ENCODE measurements around the gene ADAMTS12. TPM values are rescaled to one million over a fixed set of nuclear protein-coding genes. Genes with fewer than 3 reads are reported as not detected.
"Not testable (repeated sequence)": the region's sequence is repeated elsewhere in the genome, so short reads cannot be mapped to it uniquely, and the experiment has no call there.

The ADAMTS12 gene
- polyA plus RNA-seq, 1 of the 3 experiments (the other 2 are of a cell fraction) = 2.5 TPM

- Histone ChIP-seq H3K9me2 (no peaks in the 10 kb centered on the region), H3K27me3 (ENCODE audit: insufficient read depth) (no peaks in the 10 kb centered on the region), H3K4me2 (no peak overlapping the region), H3K79me2 (ENCODE audit: insufficient read depth) (no peaks in the 10 kb centered on the region), H3K36me3 (replicated peaks in 1 of 2; ENCODE audit: control insufficient read depth in 1 of 2, insufficient read depth in 2 of 2, low read length in 1 of 2) (no peaks in the 10 kb centered on the region), H3K9me3 (no peaks in the 10 kb centered on the region), H3F3A (replicated peaks; ENCODE audit: insufficient read depth) (no peaks in the 10 kb centered on the region), H3K27ac (ENCODE audit: low read depth in 2 of 2, low read length in 1 of 2) (no peak overlapping the region), H3K4me1 (ENCODE audit: control insufficient read depth in 1 of 2, insufficient read depth in 2 of 2, low read depth in 1 of 2, low read length in 1 of 2) (no peaks in the 10 kb centered on the region), H3K4me3 (ENCODE audit: low read depth in 2 of 2, low read length in 1 of 2) (no peak overlapping the region), H4K20me1 (ENCODE audit: insufficient read depth) (no peaks in the 10 kb centered on the region), H3K9ac (no peak overlapping the region), H2AFZ (ENCODE audit: low read depth) (no peak overlapping the region)
- POLR2A ChIA-PET = no interaction called here
- DNase-seq = no peak
- 47% methylated on average over 8 of the region's 8 CpGs for WGBS (ENCODE audit: low lambda C conversion rate)
- CTCF ChIA-PET = no interaction called here
- TF ChIP-seq RAD21 (IDR thresholded peaks at IDR 0.05; ENCODE audit: low read length) = no peak
- TF ChIP-seq POLR2AphosphoS5 (IDR thresholded peaks at IDR 0.05; ENCODE audit: low read depth, low read length) = no peak
- TF ChIP-seq SMC3 (IDR thresholded peaks at IDR 0.05; ENCODE audit: low read depth, low read length) = no peak
- TF ChIP-seq FOXM1 (IDR thresholded peaks at IDR 0.05; ENCODE audit: low read depth) = no peak
- no peak for TF ChIP-seq JUND (IDR thresholded peaks at IDR 0.05)
- no peak for TF ChIP-seq FOXJ3 (CRISPR knock-in tag; IDR thresholded peaks at IDR 0.05)
- TF ChIP-seq ZBTB33 (IDR thresholded peaks at IDR 0.05; ENCODE audit: borderline replicate concordance, low read depth) = no peak
- no peak for TF ChIP-seq YY1 (IDR thresholded peaks at IDR 0.05; ENCODE audit: low read depth)
Measured at GRCh38 chr5:33556330-33557328, 335.2 kb downstream of the ADAMTS12 start.

GRCh38 chr5:33549982-33550567, 341.7 kb downstream of the ADAMTS12 start:
- no peak overlapping the region for H2AFZ ChIP-seq (ENCODE audit: low read depth)
- no peak for TF ChIP-seq MXI1 (IDR thresholded peaks at IDR 0.05; ENCODE audit: low read depth, low read length)
- no peak for TF ChIP-seq CHD2 (IDR thresholded peaks at IDR 0.05; ENCODE audit: low read length, partially characterized antibody)
- TF ChIP-seq NFIC (IDR thresholded peaks at IDR 0.05; ENCODE audit: borderline replicate concordance) = no peak
- no peak for TF ChIP-seq EP300 (IDR thresholded peaks at IDR 0.05; ENCODE audit: borderline replicate concordance in 1 of 2, low read depth in 1 of 2, low read length in 1 of 2)
- H3K9me2 ChIP-seq = no peaks in the 10 kb centered on the region
- H4K20me1 ChIP-seq (ENCODE audit: insufficient read depth) = no peaks in the 10 kb centered on the region
- no peak overlapping the region for H3K4me2 ChIP-seq
- H3K4me1 ChIP-seq (ENCODE audit: control insufficient read depth in 1 of 2, insufficient read depth in 2 of 2, low read depth in 1 of 2, low read length in 1 of 2) = no peaks in the 10 kb centered on the region
- ChIA-PET POLR2A (no interaction called here), CTCF (no interaction called here)
- H3F3A ChIP-seq (replicated peaks; ENCODE audit: insufficient read depth) = no peaks in the 10 kb centered on the region
- H3K36me3 ChIP-seq (replicated peaks in 1 of 2; ENCODE audit: control insufficient read depth in 1 of 2, insufficient read depth in 2 of 2, low read length in 1 of 2) = no peaks in the 10 kb centered on the region
- no peak overlapping the region for H3K4me3 ChIP-seq (ENCODE audit: low read depth in 2 of 2, low read length in 1 of 2)
- H3K27ac ChIP-seq (ENCODE audit: low read depth in 2 of 2, low read length in 1 of 2) = no peak overlapping the region
- no peaks in the 10 kb centered on the region for H3K27me3 ChIP-seq (ENCODE audit: insufficient read depth)
- no peaks in the 10 kb centered on the region for H3K9me3 ChIP-seq
- 29% methylated on average over 4 of the region's 6 CpGs for WGBS (ENCODE audit: low lambda C conversion rate)
- no peaks in the 10 kb centered on the region for H3K79me2 ChIP-seq (ENCODE audit: insufficient read depth)
- DNase-seq = no peak
- H3K9ac ChIP-seq = no peak overlapping the region

GRCh38 chr5:33539790-33540189, 352.0 kb downstream of the ADAMTS12 start:
- not testable (repeated sequence) for H3K36me3 ChIP-seq (replicated peaks in 1 of 2; ENCODE audit: control insufficient read depth in 1 of 2, insufficient read depth in 2 of 2, low read length in 1 of 2)

More at GRCh38 chr5:33539790-33540189, 352.0 kb downstream of the ADAMTS12 start:
- H3K9me2 ChIP-seq; H3K4me2 ChIP-seq; CTCF ChIA-PET; H3K79me2 ChIP-seq (ENCODE audit: insufficient read depth); H4K20me1 ChIP-seq (ENCODE audit: insufficient read depth); H3K4me3 ChIP-seq (ENCODE audit: low read depth in 2 of 2, low read length in 1 of 2); H3K27me3 ChIP-seq (ENCODE audit: insufficient read depth); H3K9ac ChIP-seq; H3K4me1 ChIP-seq (ENCODE audit: control insufficient read depth in 1 of 2, insufficient read depth in 2 of 2, low read depth in 1 of 2, low read length in 1 of 2); H3F3A ChIP-seq (replicated peaks; ENCODE audit: insufficient read depth); H3K27ac ChIP-seq (ENCODE audit: low read depth in 2 of 2, low read length in 1 of 2); DNase-seq; H2AFZ ChIP-seq (ENCODE audit: low read depth); POLR2A ChIA-PET; H3K9me3 ChIP-seq: not testable (repeated sequence)
- WGBS (ENCODE audit: low lambda C conversion rate) = 60% methylated on average over 5 of the region's 10 CpGs

Measured in SK-N-SH (cell line).